ENCODE data around the gene PKHD1. TPM values are rescaled to one million over a fixed set of nuclear protein-coding genes. Genes with fewer than 3 reads are reported as not detected.

Gene PKHD1
- total RNA-seq, 1 experiment from 2014 or later: 0.09 TPM

- H2BK20ac ChIP-seq (ENCODE audit: low read depth, low read length, poor library complexity, severe bottlenecking): no peak overlapping the region
- H2BK15ac ChIP-seq (ENCODE audit: low read depth, low read length): no peak overlapping the region
- no peak overlapping the region for H3T11ph ChIP-seq (ENCODE audit: low read length)
- no peak overlapping the region for H4K8ac ChIP-seq (replicated peaks; ENCODE audit: insufficient read length, low read depth, low read length)
- no peaks in the 10 kb centered on the region for H3K23me2 ChIP-seq (ENCODE audit: insufficient read length, low read depth, low read length, poor library complexity, severe bottlenecking)
- Mint-ChIP-seq H3K27me3 (ENCODE audit: low read depth) (no peaks in the 10 kb centered on the region), H3K36me3 (ENCODE audit: insufficient read depth in 1 of 3, low read depth in 3 of 3) (no peaks in the 10 kb centered on the region), H3K4me1 (peaks cover 24 to 31% of the 10 kb centered on the region in 2 experiments), H3K27ac (no peak overlapping the region), H3K4me3 (no peak overlapping the region), H3K9me3 (no peaks in the 10 kb centered on the region)
- peaks cover 3% of the 10 kb centered on the region for H4K20me1 ChIP-seq (ENCODE audit: control insufficient read depth, insufficient read depth, insufficient read length)
- H2AFZ ChIP-seq (ENCODE audit: low read length): no peak overlapping the region
- H3K4me1 ChIP-seq (ENCODE audit: insufficient read depth, low read length): peaks cover 4% of the 10 kb centered on the region; the same call in 1 of the 2 replicates
- H3K23ac ChIP-seq (ENCODE audit: insufficient read length, low read depth, low read length): no peak overlapping the region
- H3K9me3 ChIP-seq (ENCODE audit: control insufficient read depth, low read depth, low read length): no peaks in the 10 kb centered on the region
- no peak overlapping the region for H3K4me2 ChIP-seq (ENCODE audit: insufficient read depth, insufficient read length, low read length)
- TF ChIP-seq CTCF (conservative IDR thresholded peaks at IDR 0.05): no peak
- H3K79me1 ChIP-seq (ENCODE audit: insufficient read depth, low read depth, low read length, poor library complexity, severe bottlenecking): no peaks in the 10 kb centered on the region
- H3K14ac ChIP-seq (ENCODE audit: insufficient read depth, low read length): no peak overlapping the region
- DNase-seq: no peak
- no peak overlapping the region for H3K9ac ChIP-seq (ENCODE audit: extremely low read depth, insufficient read length, low read length)
- H3K27ac ChIP-seq (ENCODE audit: insufficient read length, low read depth, low read length): no peak overlapping the region
- H2BK5ac ChIP-seq (ENCODE audit: insufficient read length, low read length): no peak overlapping the region
- H3K27me3 ChIP-seq (ENCODE audit: insufficient read depth, low read length): no peaks in the 10 kb centered on the region
- no peak overlapping the region for H2BK12ac ChIP-seq (ENCODE audit: insufficient read length, low read depth, low read length)
- no peak overlapping the region for H3K18ac ChIP-seq (ENCODE audit: insufficient read length, low read depth, low read length)
- no peak overlapping the region for H3K56ac ChIP-seq (ENCODE audit: insufficient read length, low read depth, low read length)
- H3K4ac ChIP-seq (ENCODE audit: low read depth, low read length): no peak overlapping the region
- H2BK120ac ChIP-seq (ENCODE audit: low read depth, low read length, poor library complexity, severe bottlenecking): no peak overlapping the region
- no peak overlapping the region for H2AK5ac ChIP-seq (ENCODE audit: insufficient read length, low read length)
- WGBS (ENCODE audit: extremely low coverage, insufficient read length, low lambda C conversion rate): no CpG with 5 or more reads among the region's 4 CpGs
- no peaks in the 10 kb centered on the region for H3K79me2 ChIP-seq (ENCODE audit: insufficient read depth, low read length)
- H4K91ac ChIP-seq (ENCODE audit: insufficient read length, low read depth, low read length): no peak overlapping the region
- no peak overlapping the region for H4K5ac ChIP-seq (ENCODE audit: insufficient read length, low read depth, low read length)
Observed at GRCh38 chr6:51839726-51840374, 247.6 kb downstream of the PKHD1 start.
